WTC11 (cell line): ENCODE measurements around the gene LMBR1. TPM values are rescaled to one million over a fixed set of nuclear protein-coding genes. Genes with fewer than 3 reads are reported as not detected.

Source experiments
- ATAC-seq: fragments of 200-7000 bp; cut with Tn5 transposase; 2 replicates; pipeline ENCODE4 v1.10.0; 2021; ENCODE audit warnings: mild to moderate bottlenecking, moderate library complexity
- CTCF ChIA-PET: fragments of 300-600 bp; sonication (Branson Sonifier 250); formaldehyde crosslinking; loops from one replicate; lab custom pipeline; 2021; ENCODE audit warnings: antibody characterized with exemption; lab: Charles Lee
- POLR2A ChIA-PET: fragments of 350-600 bp; sonication (Branson Sonifier 250); formaldehyde crosslinking; loops from one replicate; lab custom pipeline; 2021; ENCODE audit warnings: antibody characterized with exemption; lab: Charles Lee
- DNase-seq: peaks from one replicate; pipeline ENCODE4 v3.0.0; 2021; ENCODE audit warnings: low spot score
- H3K27ac Mint-ChIP-seq: 2 replicates; pipeline ENCODE4 v1.8.0; 2021; ENCODE audit warnings: mixed read lengths
- H3K27me3 Mint-ChIP-seq: 2 replicates; pipeline ENCODE4 v1.8.0; 2021; ENCODE audit warnings: low read depth, mild to moderate bottlenecking, moderate library complexity, mixed read lengths
- H3K36me3 Mint-ChIP-seq: 2 replicates; pipeline ENCODE4 v1.8.0; 2021; ENCODE audit warnings: mixed read lengths
- H3K4me1 Mint-ChIP-seq: 2 replicates; pipeline ENCODE4 v1.8.0; 2022; ENCODE audit warnings: mixed read lengths
- H3K4me3 Mint-ChIP-seq: 2 replicates; pipeline ENCODE4 v1.8.0; 2021; ENCODE audit warnings: mild to moderate bottlenecking, moderate library complexity, mixed read lengths
- H3K9me3 Mint-ChIP-seq: 2 replicates; pipeline ENCODE4 v1.8.0; 2021; ENCODE audit warnings: mixed read lengths
- ATF2 ChIP-seq: sonication (generic); formaldehyde crosslinking; IDR thresholded peaks from 2 replicates; pipeline ENCODE4 v1.8.1; 2022; ENCODE audit warnings: low read depth, missing genetic modification reagents, borderline replicate concordance
- CREB1 ChIP-seq: sonication (generic); formaldehyde crosslinking; IDR thresholded peaks from 2 replicates; pipeline ENCODE4 v1.8.0; 2023; ENCODE audit warnings: mild to moderate bottlenecking, missing genetic modification reagents
- EMX1 ChIP-seq: fragments of 250-450 bp; sonication (Bioruptor Pico); IDR thresholded peaks from 2 replicates; pipeline ENCODE4 v1.8.0; 2021; ENCODE audit warnings: mild to moderate bottlenecking
- ETV6 ChIP-seq: sonication (generic); formaldehyde crosslinking; IDR thresholded peaks from 2 replicates; pipeline ENCODE4 v1.8.1; 2022; ENCODE audit warnings: mild to moderate bottlenecking, missing genetic modification reagents
- GRHL2 ChIP-seq: fragments of 250-450 bp; sonication (Bioruptor Pico); IDR thresholded peaks from 2 replicates; pipeline ENCODE4 v1.8.0; 2022; ENCODE audit warnings: mild to moderate bottlenecking, moderate library complexity; ENCODE audit not compliant: insufficient replicate concordance, severe bottlenecking
- GTF2I ChIP-seq: fragments of 250-450 bp; sonication (Bioruptor Pico); conservative IDR thresholded peaks from 2 replicates; pipeline ENCODE4 v1.4.0; 2021; ENCODE audit warnings: mild to moderate bottlenecking
- NFATC4 ChIP-seq: fragments of 250-450 bp; sonication (Bioruptor Pico); IDR thresholded peaks from 2 replicates; pipeline ENCODE4 v1.9.0; 2021; ENCODE audit warnings: mild to moderate bottlenecking
- PREB ChIP-seq: sonication (generic); formaldehyde crosslinking; IDR thresholded peaks from 2 replicates; pipeline ENCODE4 v1.8.1; 2022; ENCODE audit warnings: mild to moderate bottlenecking, missing genetic modification reagents, moderate library complexity, borderline replicate concordance
- RORB ChIP-seq: fragments of 250-450 bp; sonication (Bioruptor Pico); IDR thresholded peaks from 2 replicates; pipeline ENCODE4 v1.9.0; 2021; ENCODE audit warnings: mild to moderate bottlenecking
- SMAD4 ChIP-seq: sonication (generic); formaldehyde crosslinking; IDR thresholded peaks from 2 replicates; pipeline ENCODE4 v1.8.0; 2022; ENCODE audit warnings: mild to moderate bottlenecking, missing genetic modification reagents
- SOX15 ChIP-seq: fragments of 250-450 bp; sonication (Bioruptor Pico); IDR thresholded peaks from 2 replicates; pipeline ENCODE4 v1.9.0; 2021; ENCODE audit warnings: mild to moderate bottlenecking
- SP1 ChIP-seq: sonication (generic); formaldehyde crosslinking; conservative IDR thresholded peaks from 2 replicates; pipeline ENCODE4 v1.8.1; 2022; ENCODE audit warnings: missing genetic modification reagents
- TCF7 ChIP-seq: sonication (generic); formaldehyde crosslinking; IDR thresholded peaks from 2 replicates; pipeline ENCODE4 v1.8.0; 2022; ENCODE audit warnings: mild to moderate bottlenecking, low read depth, missing genetic modification reagents, moderate library complexity
- TP53 ChIP-seq: sonication (generic); formaldehyde crosslinking; IDR thresholded peaks from 2 replicates; pipeline ENCODE4 v1.8.1; 2023; ENCODE audit warnings: mild to moderate bottlenecking, missing genetic modification reagents
- ZBTB43 ChIP-seq: sonication (generic); formaldehyde crosslinking; IDR thresholded peaks from 2 replicates; pipeline ENCODE4 v1.8.1; 2023; ENCODE audit warnings: mild to moderate bottlenecking, missing genetic modification reagents
- ZMAT4 ChIP-seq: fragments of 250-450 bp; sonication (Bioruptor Pico); IDR thresholded peaks from 2 replicates; pipeline ENCODE4 v1.9.0; 2021; ENCODE audit warnings: mild to moderate bottlenecking
- ZNF232 ChIP-seq: sonication (generic); formaldehyde crosslinking; IDR thresholded peaks from 2 replicates; pipeline ENCODE4 v1.8.0; 2022; ENCODE audit warnings: mild to moderate bottlenecking, missing genetic modification reagents
- ZNF396 ChIP-seq: fragments of 250-450 bp; sonication (Bioruptor Pico); IDR thresholded peaks from 2 replicates; pipeline ENCODE4 v1.8.0; 2021; ENCODE audit warnings: mild to moderate bottlenecking, moderate library complexity, borderline replicate concordance
- ZNF512 ChIP-seq: sonication (generic); formaldehyde crosslinking; IDR thresholded peaks from 2 replicates; pipeline ENCODE4 v1.8.1; 2022; ENCODE audit warnings: missing genetic modification reagents, borderline replicate concordance
- total RNA-seq: library from RNA; stranded (reverse); gene quantifications from 3 replicates; pipeline ENCODE4 v1.2.3, GENCODE V29; 2021
- TF ChIP-seq, protein P1 (sequence below): fragments of 200-600 bp; IDR thresholded peaks from 2 replicates; pipeline ENCODE4 v1.8.0; 2022; ENCODE audit warnings: antibody characterized with exemption
- TF ChIP-seq, protein P2 (sequence below): sonication (generic); formaldehyde crosslinking; IDR thresholded peaks from 2 replicates; pipeline ENCODE4 v1.8.1; 2022; ENCODE audit warnings: mild to moderate bottlenecking, moderate library complexity, missing genetic modification reagents
- TF ChIP-seq, protein P3 (sequence below): sonication (generic); formaldehyde crosslinking; IDR thresholded peaks from 2 replicates; pipeline ENCODE4 v1.8.0; 2022; ENCODE audit warnings: mild to moderate bottlenecking, missing genetic modification reagents
- TF ChIP-seq, protein P4 (sequence below): sonication (generic); formaldehyde crosslinking; IDR thresholded peaks from 2 replicates; pipeline ENCODE4 v1.8.0; 2022; ENCODE audit warnings: mild to moderate bottlenecking, missing genetic modification reagents

The LMBR1 gene
- total RNA-seq, 1 experiment from 2014 or later: 55.6 TPM

DNA sequence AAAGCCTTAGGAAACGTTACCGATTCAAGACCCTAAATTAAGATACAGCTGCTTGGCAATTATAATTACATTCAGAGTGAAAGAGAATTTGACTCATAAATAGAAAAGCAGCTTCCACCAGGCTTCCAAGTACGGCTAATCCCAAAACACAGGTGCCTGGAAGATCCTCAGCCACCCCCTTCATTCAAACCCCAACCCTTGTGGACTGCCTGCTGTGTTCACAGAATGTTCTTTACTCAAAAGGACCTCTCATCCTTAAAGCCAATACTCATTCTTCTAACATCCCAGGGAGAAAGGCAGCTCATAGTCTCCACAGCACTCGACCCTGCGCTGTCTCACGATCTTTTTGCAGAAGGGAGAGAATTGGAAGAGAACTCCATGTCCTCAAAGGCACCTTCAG, 219.5 kb downstream of the LMBR1 start (continued):
- no peak for TF ChIP-seq ATF2
- TF ChIP-seq ETV6: no peak
- TF ChIP-seq SMAD4: no peak
- TF ChIP-seq NFATC4: no peak
- no peak for TF ChIP-seq ZNF396 (CRISPR knock-in tag)
- TF ChIP-seq, protein P1, sequence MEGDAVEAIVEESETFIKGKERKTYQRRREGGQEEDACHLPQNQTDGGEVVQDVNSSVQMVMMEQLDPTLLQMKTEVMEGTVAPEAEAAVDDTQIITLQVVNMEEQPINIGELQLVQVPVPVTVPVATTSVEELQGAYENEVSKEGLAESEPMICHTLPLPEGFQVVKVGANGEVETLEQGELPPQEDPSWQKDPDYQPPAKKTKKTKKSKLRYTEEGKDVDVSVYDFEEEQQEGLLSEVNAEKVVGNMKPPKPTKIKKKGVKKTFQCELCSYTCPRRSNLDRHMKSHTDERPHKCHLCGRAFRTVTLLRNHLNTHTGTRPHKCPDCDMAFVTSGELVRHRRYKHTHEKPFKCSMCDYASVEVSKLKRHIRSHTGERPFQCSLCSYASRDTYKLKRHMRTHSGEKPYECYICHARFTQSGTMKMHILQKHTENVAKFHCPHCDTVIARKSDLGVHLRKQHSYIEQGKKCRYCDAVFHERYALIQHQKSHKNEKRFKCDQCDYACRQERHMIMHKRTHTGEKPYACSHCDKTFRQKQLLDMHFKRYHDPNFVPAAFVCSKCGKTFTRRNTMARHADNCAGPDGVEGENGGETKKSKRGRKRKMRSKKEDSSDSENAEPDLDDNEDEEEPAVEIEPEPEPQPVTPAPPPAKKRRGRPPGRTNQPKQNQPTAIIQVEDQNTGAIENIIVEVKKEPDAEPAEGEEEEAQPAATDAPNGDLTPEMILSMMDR: no peak
- TF ChIP-seq GRHL2 (CRISPR knock-in tag): no peak
- TF ChIP-seq ZNF232 (CRISPR knock-in tag): no peak
- TF ChIP-seq, protein P2, sequence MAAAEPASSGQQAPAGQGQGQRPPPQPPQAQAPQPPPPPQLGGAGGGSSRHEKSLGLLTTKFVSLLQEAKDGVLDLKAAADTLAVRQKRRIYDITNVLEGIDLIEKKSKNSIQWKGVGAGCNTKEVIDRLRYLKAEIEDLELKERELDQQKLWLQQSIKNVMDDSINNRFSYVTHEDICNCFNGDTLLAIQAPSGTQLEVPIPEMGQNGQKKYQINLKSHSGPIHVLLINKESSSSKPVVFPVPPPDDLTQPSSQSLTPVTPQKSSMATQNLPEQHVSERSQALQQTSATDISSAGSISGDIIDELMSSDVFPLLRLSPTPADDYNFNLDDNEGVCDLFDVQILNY: no peak
- no peak for TF ChIP-seq ZBTB43
- TF ChIP-seq CREB1 (CRISPR knock-in tag): no peak

DNA sequence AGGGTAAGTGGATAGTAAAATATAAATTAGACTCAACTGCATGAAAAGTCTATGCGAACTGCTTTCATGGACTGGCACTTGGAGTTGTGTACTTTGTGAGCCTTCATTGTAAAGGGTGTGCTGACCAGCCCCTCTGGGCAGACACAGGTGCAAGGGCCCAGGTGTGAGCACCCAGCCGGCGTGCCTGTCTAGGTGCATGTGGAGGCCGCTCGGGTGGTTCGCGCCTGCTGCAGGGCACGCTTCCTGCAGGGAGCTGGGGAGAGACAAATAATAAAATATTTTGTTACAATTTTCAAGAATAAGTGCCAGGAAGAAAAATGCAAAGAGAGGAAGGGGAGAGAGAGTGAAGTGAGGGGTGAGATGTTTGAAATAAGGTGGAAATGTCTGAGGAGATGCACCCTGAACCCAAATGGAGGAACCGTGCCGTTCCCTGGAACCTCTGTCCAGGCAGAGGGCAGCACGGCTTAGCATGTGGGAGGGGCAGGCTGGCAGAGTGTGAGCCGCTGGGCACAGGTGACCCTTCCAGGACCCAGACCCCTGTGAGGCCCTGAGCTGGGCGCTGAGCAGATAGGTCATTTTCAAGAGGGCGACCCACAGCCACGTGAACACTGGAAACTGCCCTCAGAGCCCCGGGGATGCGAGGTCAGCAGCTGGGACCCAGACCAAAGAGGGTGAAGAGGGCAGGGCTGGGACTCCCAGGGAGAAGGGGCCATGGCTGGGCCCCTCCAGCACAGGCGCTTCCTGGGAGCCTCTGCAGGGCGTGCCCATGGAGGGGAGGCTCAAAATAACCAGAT, 223.8 kb downstream of the LMBR1 start:
- Mint-ChIP-seq H3K4me3 (no peak overlapping the region), H3K4me1 (peaks cover 41% of the 10 kb centered on the region), H3K27me3 (peaks cover 8% of the 10 kb centered on the region), H3K27ac (no peak overlapping the region), H3K9me3 (no peaks in the 10 kb centered on the region), H3K36me3 (0 out of 2 replicates have a peak, but pooled peaks cover 4% of the 10 kb centered on the region)
- DNase-seq: no peak
- ChIA-PET CTCF (no interaction called here), POLR2A (interaction anchor here (0.6 kb wide), 1 partner anchor 115 kb away, joined by 3 read pairs; no protein-coding TSS in a partner anchor)
- ATAC-seq: no peak
- TF ChIP-seq RORB (CRISPR knock-in tag): no peak
- TF ChIP-seq EMX1 (CRISPR knock-in tag): no peak
- TF ChIP-seq SOX15 (CRISPR knock-in tag): no peak
- no peak for TF ChIP-seq ZMAT4 (CRISPR knock-in tag)
- TF ChIP-seq ZNF396 (CRISPR knock-in tag): no peak
- no peak for TF ChIP-seq ZNF512 (CRISPR knock-in tag)
- TF ChIP-seq PREB (CRISPR knock-in tag): no peak
- TF ChIP-seq, protein P3, sequence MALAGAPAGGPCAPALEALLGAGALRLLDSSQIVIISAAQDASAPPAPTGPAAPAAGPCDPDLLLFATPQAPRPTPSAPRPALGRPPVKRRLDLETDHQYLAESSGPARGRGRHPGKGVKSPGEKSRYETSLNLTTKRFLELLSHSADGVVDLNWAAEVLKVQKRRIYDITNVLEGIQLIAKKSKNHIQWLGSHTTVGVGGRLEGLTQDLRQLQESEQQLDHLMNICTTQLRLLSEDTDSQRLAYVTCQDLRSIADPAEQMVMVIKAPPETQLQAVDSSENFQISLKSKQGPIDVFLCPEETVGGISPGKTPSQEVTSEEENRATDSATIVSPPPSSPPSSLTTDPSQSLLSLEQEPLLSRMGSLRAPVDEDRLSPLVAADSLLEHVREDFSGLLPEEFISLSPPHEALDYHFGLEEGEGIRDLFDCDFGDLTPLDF: no peak
- TF ChIP-seq, protein P4, sequence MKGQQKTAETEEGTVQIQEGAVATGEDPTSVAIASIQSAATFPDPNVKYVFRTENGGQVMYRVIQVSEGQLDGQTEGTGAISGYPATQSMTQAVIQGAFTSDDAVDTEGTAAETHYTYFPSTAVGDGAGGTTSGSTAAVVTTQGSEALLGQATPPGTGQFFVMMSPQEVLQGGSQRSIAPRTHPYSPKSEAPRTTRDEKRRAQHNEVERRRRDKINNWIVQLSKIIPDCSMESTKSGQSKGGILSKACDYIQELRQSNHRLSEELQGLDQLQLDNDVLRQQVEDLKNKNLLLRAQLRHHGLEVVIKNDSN: no peak
- no peak for TF ChIP-seq SP1 (CRISPR knock-in tag)
- TF ChIP-seq GTF2I: no peak
- TF ChIP-seq TP53 (CRISPR knock-in tag): no peak
- TF ChIP-seq TCF7 (CRISPR knock-in tag): no peak
